HEK293T (cell line): ENCODE results near the gene OR6B3.

ENCODE experiments used
- ARNT ChIP-seq: fragments of 450-650 bp; IDR thresholded peaks from 2 replicates; pipeline ENCODE4 v1.6.1; 2017; ENCODE audit warnings: mild to moderate bottlenecking
- CTBP1 ChIP-seq: fragments of 450-650 bp; IDR thresholded peaks from 2 replicates; pipeline ENCODE4 v1.6.1; 2016; ENCODE audit warnings: borderline replicate concordance
- ELF4 ChIP-seq: fragments of 450-650 bp; IDR thresholded peaks from 2 replicates; pipeline ENCODE4 v1.6.1; 2017; ENCODE audit warnings: antibody characterized with exemption
- FOXA1 ChIP-seq: fragments of 450-650 bp; IDR thresholded peaks from 2 replicates; pipeline ENCODE4 v1.6.1; 2016; ENCODE audit warnings: mild to moderate bottlenecking
- FOXK2 ChIP-seq: fragments of 450-650 bp; IDR thresholded peaks from 2 replicates; pipeline ENCODE4 v1.6.1; 2016; ENCODE audit warnings: mild to moderate bottlenecking
- FOXM1 ChIP-seq: fragments of 450-650 bp; IDR thresholded peaks from 2 replicates; pipeline ENCODE4 v1.6.1; 2017; ENCODE audit warnings: mild to moderate bottlenecking, borderline replicate concordance
- L3MBTL2 ChIP-seq: fragments of 450-650 bp; conservative IDR thresholded peaks from 2 replicates; pipeline ENCODE4 v1.6.1; 2016; ENCODE audit warnings: mild to moderate bottlenecking
- LEF1 ChIP-seq: fragments of 450-650 bp; IDR thresholded peaks from 2 replicates; pipeline ENCODE4 v1.6.1; 2017; ENCODE audit warnings: mild to moderate bottlenecking, borderline replicate concordance
- PKNOX1 ChIP-seq: fragments of 450-650 bp; IDR thresholded peaks from 2 replicates; pipeline ENCODE4 v1.6.1; 2016
- SP1 ChIP-seq: fragments of 450-650 bp; IDR thresholded peaks from 2 replicates; pipeline ENCODE4 v1.6.1; 2017
- TARDBP ChIP-seq: fragments of 450-650 bp; IDR thresholded peaks from 2 replicates; pipeline ENCODE4 v1.6.1; 2016
- ZNF384 ChIP-seq: fragments of 450-650 bp; IDR thresholded peaks from 2 replicates; pipeline ENCODE4 v1.6.1; 2016

DNA sequence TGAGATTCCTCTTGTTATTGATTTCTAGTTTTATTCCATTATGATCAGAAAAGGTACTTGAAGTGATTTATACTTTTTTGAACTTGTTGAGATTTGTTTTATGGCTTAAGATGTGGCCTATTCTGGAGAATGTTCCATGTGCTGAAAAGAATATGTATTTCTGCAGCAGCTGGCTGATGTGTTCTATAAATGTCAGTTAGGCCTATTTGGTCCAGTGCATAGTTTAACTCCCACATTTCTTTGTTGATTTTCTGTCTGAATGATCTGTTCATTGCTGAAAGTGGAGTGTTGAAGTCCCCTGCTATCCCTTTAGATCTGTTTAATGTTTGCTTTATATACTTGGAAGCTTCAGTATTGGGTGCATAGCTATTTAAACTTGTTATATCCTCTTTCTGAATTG, 16.0 kb downstream of the OR6B3 start:
- TF ChIP-seq LEF1 (no peak), FOXM1 (no peak), SP1 (no peak), TARDBP (no peak), FOXA1 (no peak), ELF4 (no peak), L3MBTL2 (no peak), PKNOX1 (no peak), ZNF384 (no peak), CTBP1 (no peak), FOXK2 (no peak), ARNT (no peak)
